Coronary artery (tissue), 2 donors: ENCODE data around the gene FCRL3.

Experiments used
- DNase-seq: peaks from one replicate; pipeline ENCODE4 v3.0.0-alpha.2; 2017; ENCODE audit warnings: low spot score
- H3K27ac ChIP-seq, 2 donors: fragments of 200-600 bp; sonication (generic); one replicate each; pipeline ENCODE4 v1.5.1; 2016 to 2019
- H3K4me3 ChIP-seq: fragments of 200-600 bp; sonication (generic); 2 replicates; pipeline ENCODE4 v1.5.1; 2016; ENCODE audit warnings: mild to moderate bottlenecking, moderate library complexity
- CTCF ChIP-seq: fragments of 200-600 bp; sonication (generic); IDR thresholded peaks from one replicate; pipeline ENCODE4 v1.5.1; 2019; ENCODE audit warnings: antibody characterized with exemption

Gene FCRL3

GRCh38 chr1:157682710-157683437, 17.7 kb downstream of the FCRL3 start:
- no peak for DNase-seq
- TF ChIP-seq CTCF = no peak
- Histone ChIP-seq H3K27ac (no peak overlapping the region), H3K4me3 (no peak overlapping the region)

DNA sequence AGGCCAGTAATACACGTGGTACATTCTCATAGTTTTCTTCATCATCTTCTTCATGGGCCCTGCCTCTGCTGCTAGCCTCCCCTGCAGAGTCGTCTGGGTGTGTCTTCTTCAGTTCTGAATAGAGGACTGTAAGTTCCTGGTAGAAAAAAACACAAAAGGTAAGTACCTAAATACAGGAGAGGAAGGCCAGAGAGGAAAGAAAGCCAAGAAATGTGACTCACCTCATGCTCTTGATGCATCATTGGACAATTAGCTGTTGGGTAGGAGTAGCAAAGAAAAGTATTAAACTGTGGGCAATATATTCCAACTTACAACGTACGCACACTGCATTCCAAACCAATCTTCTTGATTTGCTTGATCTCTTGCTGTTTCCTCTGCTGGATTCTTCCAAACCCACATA, 21.8 kb downstream of the FCRL3 start:
- H3K4me3 ChIP-seq = no peak overlapping the region
- H3K27ac ChIP-seq = no peak overlapping the region
- no peak for TF ChIP-seq CTCF
- DNase-seq = no peak

GRCh38 chr1:157673008-157673407, 27.6 kb downstream of the FCRL3 start:
- TF ChIP-seq CTCF = no peak
- DNase-seq = no peak
- Histone ChIP-seq H3K27ac (no peak overlapping the region), H3K4me3 (no peak overlapping the region)

- H3K4me3 ChIP-seq = no peak overlapping the region
- no peak for DNase-seq
- TF ChIP-seq CTCF = no peak
- H3K27ac ChIP-seq = no peak overlapping the region
Observed at GRCh38 chr1:157671895-157672294, 28.7 kb downstream of the FCRL3 start.

- H3K4me3 ChIP-seq = no peak overlapping the region
- H3K27ac ChIP-seq = no peak overlapping the region
- no peak for DNase-seq
- TF ChIP-seq CTCF = no peak
Observed at GRCh38 chr1:157659576-157660247, 40.9 kb downstream of the FCRL3 start.

- Histone ChIP-seq H3K4me3 (no peak overlapping the region), H3K27ac (no peak overlapping the region)
- no peak for TF ChIP-seq CTCF
- no peak for DNase-seq
Observed at GRCh38 chr1:157658571-157658970, 42.0 kb downstream of the FCRL3 start.

DNA sequence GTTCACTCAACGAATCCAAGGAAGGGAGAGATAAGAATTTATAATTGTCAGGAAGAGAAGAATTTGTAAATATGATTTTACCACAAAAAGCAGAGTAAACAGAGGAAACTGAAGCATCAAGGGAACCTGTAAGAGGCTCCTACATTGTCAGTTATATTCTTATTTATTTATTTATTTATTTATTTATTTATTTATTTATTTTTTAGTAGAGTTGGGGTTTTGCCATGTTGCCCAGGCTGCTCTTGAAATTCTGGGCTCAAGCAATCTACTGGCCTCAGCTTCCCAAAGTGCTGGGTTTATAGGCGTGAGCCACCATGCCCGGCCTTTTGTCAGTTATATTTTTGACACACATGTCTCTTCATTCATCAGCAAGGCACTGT, 47.1 kb downstream of the FCRL3 start:
- no peak for TF ChIP-seq CTCF
- DNase-seq = no peak
- H3K4me3 ChIP-seq = no peak overlapping the region
- no peak overlapping the region for H3K27ac ChIP-seq
